ENCODE results near the gene TRIM31. TPM values are rescaled to one million over a fixed set of nuclear protein-coding genes. Genes with fewer than 3 reads are reported as not detected.

TRIM31 gene
- polyA plus RNA-seq, 1 experiment = not detected

- ChIA-PET POLR2A (no interaction called here), CTCF (interaction anchor here (0.5 to 5.1 kb wide), 33 partner anchors 9 to 372 kb away, joined by 3 to 199 read pairs (median 4); no protein-coding TSS in a partner anchor)
- TF ChIP-seq CTCF (IDR thresholded peaks at IDR 0.05; ENCODE audit: insufficient read depth, low read depth, low read length) = peak; percentile 99
- H3K4me3 ChIP-seq (ENCODE audit: low read depth, low read length) = no peak overlapping the region
- no peak for DNase-seq (ENCODE audit: low read depth)
- no peaks in the 10 kb centered on the region for H3K36me3 ChIP-seq (ENCODE audit: control insufficient read depth, insufficient read depth, low read length)
- H3K27me3 ChIP-seq (ENCODE audit: control insufficient read depth, insufficient read depth, low read length) = peaks cover 27% of the 10 kb centered on the region
Measured at GRCh38 chr6:30130887-30131862, 18.3 kb upstream of the TRIM31 start.

GRCh38 chr6:30130179-30130679 is 17.3 kb upstream of the TRIM31 start:
- H3K36me3 ChIP-seq (ENCODE audit: control insufficient read depth, insufficient read depth, low read length) = no peaks in the 10 kb centered on the region
- no peak for TF ChIP-seq CTCF (IDR thresholded peaks at IDR 0.05; ENCODE audit: insufficient read depth, low read depth, low read length)
- POLR2A ChIA-PET = no interaction called here
- DNase-seq (ENCODE audit: low read depth) = no peak
- CTCF ChIA-PET = interaction anchor here (0.6 to 5.1 kb wide), 22 partner anchors 8 to 410 kb away, joined by 3 to 199 read pairs (median 5); no protein-coding TSS in a partner anchor
- no peak overlapping the region for H3K4me3 ChIP-seq (ENCODE audit: low read depth, low read length)
- H3K27me3 ChIP-seq (ENCODE audit: control insufficient read depth, insufficient read depth, low read length) = peaks cover 30% of the 10 kb centered on the region

- POLR2A ChIA-PET = no interaction called here
- CTCF ChIA-PET = interaction anchor here (0.6 to 5.1 kb wide), 16 partner anchors 7 to 409 kb away, joined by 3 to 199 read pairs (median 4); no protein-coding TSS in a partner anchor
- TF ChIP-seq CTCF (IDR thresholded peaks at IDR 0.05; ENCODE audit: insufficient read depth, low read depth, low read length) = no peak
- no peaks in the 10 kb centered on the region for H3K36me3 ChIP-seq (ENCODE audit: control insufficient read depth, insufficient read depth, low read length)
- H3K27me3 ChIP-seq (ENCODE audit: control insufficient read depth, insufficient read depth, low read length) = peaks cover 29% of the 10 kb centered on the region
- H3K4me3 ChIP-seq (ENCODE audit: low read depth, low read length) = no peak overlapping the region
- no peak for DNase-seq (ENCODE audit: low read depth)
Measured at GRCh38 chr6:30129265-30130178, 16.6 kb upstream of the TRIM31 start.

GRCh38 chr6:30127238-30128093 is 14.6 kb upstream of the TRIM31 start:
- POLR2A ChIA-PET = no interaction called here
- H3K4me3 ChIP-seq (ENCODE audit: low read depth, low read length) = no peak overlapping the region
- peaks cover 27% of the 10 kb centered on the region for H3K27me3 ChIP-seq (ENCODE audit: control insufficient read depth, insufficient read depth, low read length)
- no peak for DNase-seq (ENCODE audit: low read depth)
- no peaks in the 10 kb centered on the region for H3K36me3 ChIP-seq (ENCODE audit: control insufficient read depth, insufficient read depth, low read length)
- no peak for TF ChIP-seq CTCF (IDR thresholded peaks at IDR 0.05; ENCODE audit: insufficient read depth, low read depth, low read length)
- CTCF ChIA-PET = interaction anchor here (0.7 to 1.8 kb wide), 4 partner anchors 12 to 24 kb away, joined by 3 to 13 read pairs (median 5); no protein-coding TSS in a partner anchor

All from BJ (cell line).